OCI-LY7 (cell line): Measurements from ENCODE around the gene C16orf78. TPM values are rescaled to one million over a fixed set of nuclear protein-coding genes. Genes with fewer than 3 reads are reported as not detected.

Experiments
- BruUV-seq: library from RNA; stranded (reverse); fragments of 400-500 nt; replicated peaks from 2 replicates; lab custom pipeline; 2021; lab: Mats Ljungman, UMichigan
- CTCF ChIA-PET: fragments of 300-600 bp; sonication (Branson Sonifier 250); formaldehyde crosslinking; loops from one replicate; lab custom pipeline; 2022; ENCODE audit warnings: antibody characterized with exemption; ENCODE audit not compliant: unreplicated experiment; lab: Charles Lee
- POLR2A ChIA-PET: fragments of 300-600 bp; sonication (Branson Sonifier 250); formaldehyde crosslinking; loops from one replicate; lab custom pipeline; 2022; ENCODE audit warnings: antibody characterized with exemption; lab: Charles Lee
- DNase-seq: peaks from one replicate; pipeline ENCODE4 v3.0.0-alpha.2; 2015; ENCODE audit warnings: low spot score
- H2AFZ ChIP-seq: fragments of 200-600 bp; sonication (generic), shearing (Covaris generic); 2 replicates; pipeline ENCODE4 v1.6.1; 2014; ENCODE audit warnings: mild to moderate bottlenecking, antibody characterized with exemption, low read length, moderate library complexity
- H3K27ac ChIP-seq: fragments of 200-600 bp; sonication (generic); 2 replicates; pipeline ENCODE4 v1.5.1; 2014; ENCODE audit warnings: mixed run types, low read depth, mild to moderate bottlenecking, moderate library complexity, low read length, inconsistent platforms; ENCODE audit not compliant: poor library complexity, severe bottlenecking
- H3K36me3 ChIP-seq: fragments of 200-600 bp; sonication (generic); 2 replicates; pipeline ENCODE4 v1.6.1; 2014; ENCODE audit warnings: mild to moderate bottlenecking, antibody characterized with exemption, low read length, moderate library complexity, mixed read lengths; ENCODE audit not compliant: insufficient read depth
- H3K4me1 ChIP-seq: fragments of 200-600 bp; sonication (generic); 2 replicates; pipeline ENCODE4 v1.5.1; 2014; ENCODE audit warnings: mild to moderate bottlenecking, low read length; ENCODE audit not compliant: insufficient read depth, poor library complexity, severe bottlenecking
- H3K4me2 ChIP-seq: fragments of 200-600 bp; sonication (generic); 2 replicates; pipeline ENCODE4 v1.6.1; 2014; ENCODE audit warnings: mild to moderate bottlenecking, low read length
- H3K4me3 ChIP-seq: fragments of 200-600 bp; sonication (generic); 2 replicates; pipeline ENCODE4 v1.5.1; 2014; ENCODE audit warnings: mild to moderate bottlenecking, low read depth, low read length; ENCODE audit not compliant: poor library complexity, severe bottlenecking
- H3K79me2 ChIP-seq: fragments of 200-600 bp; sonication (generic); 2 replicates; pipeline ENCODE4 v1.6.1; 2016; ENCODE audit warnings: low read depth, mild to moderate bottlenecking, low read length, moderate library complexity, mixed read lengths; ENCODE audit not compliant: insufficient read depth
- H3K9me2 ChIP-seq: fragments of 200-600 bp; sonication (generic); 2 replicates; pipeline ENCODE4 v1.6.1; 2016; ENCODE audit warnings: mild to moderate bottlenecking, low read length, mixed read lengths; ENCODE audit not compliant: insufficient read depth
- H3K9me3 ChIP-seq: fragments of 200-600 bp; sonication (generic); 2 replicates; pipeline ENCODE4 v1.6.1; 2014; ENCODE audit warnings: mild to moderate bottlenecking, mixed run types, low read length, mixed read lengths
- H4K20me1 ChIP-seq: fragments of 200-600 bp; sonication (generic); 2 replicates; pipeline ENCODE4 v1.6.1; 2014; ENCODE audit warnings: mild to moderate bottlenecking, antibody characterized with exemption, low read length, moderate library complexity, mixed read lengths; ENCODE audit not compliant: insufficient read depth
- EZH2phosphoT487 ChIP-seq: fragments of 200-600 bp; sonication (generic); IDR thresholded peaks from 2 replicates; pipeline ENCODE4 v1.6.1; 2018; ENCODE audit warnings: low read depth, borderline replicate concordance, mild to moderate bottlenecking, mixed run types, antibody characterized with exemption, low read length, moderate library complexity, mixed read lengths
- intact Hi-C: fragments of 100-400 bp; cut with micrococcal nuclease; formaldehyde crosslinking; loops from one replicate; pipeline ENCODE4 v1.10.0; 2022; ENCODE audit not compliant: unreplicated experiment
- total RNA-seq, 2 experiments: library from RNA; depleted of rRNA in 1 of 2; stranded (reverse); fragments of >200 nt in 1 of 2; shearing (Covaris generic) in 1 of 2; gene quantifications; 2 replicates each; pipeline ENCODE4 v1.2.3, GENCODE V29; 2014 to 2022
- TF ChIP-seq, protein P1 (sequence below): fragments of 200-600 bp; sonication (generic); conservative IDR thresholded peaks from 2 replicates; pipeline ENCODE4 v1.5.1; 2014; ENCODE audit warnings: mild to moderate bottlenecking, antibody characterized with exemption, low read length, moderate library complexity, mixed read lengths

C16orf78 gene
- total RNA-seq, 2 experiments from 2014 or later = not detected

DNA sequence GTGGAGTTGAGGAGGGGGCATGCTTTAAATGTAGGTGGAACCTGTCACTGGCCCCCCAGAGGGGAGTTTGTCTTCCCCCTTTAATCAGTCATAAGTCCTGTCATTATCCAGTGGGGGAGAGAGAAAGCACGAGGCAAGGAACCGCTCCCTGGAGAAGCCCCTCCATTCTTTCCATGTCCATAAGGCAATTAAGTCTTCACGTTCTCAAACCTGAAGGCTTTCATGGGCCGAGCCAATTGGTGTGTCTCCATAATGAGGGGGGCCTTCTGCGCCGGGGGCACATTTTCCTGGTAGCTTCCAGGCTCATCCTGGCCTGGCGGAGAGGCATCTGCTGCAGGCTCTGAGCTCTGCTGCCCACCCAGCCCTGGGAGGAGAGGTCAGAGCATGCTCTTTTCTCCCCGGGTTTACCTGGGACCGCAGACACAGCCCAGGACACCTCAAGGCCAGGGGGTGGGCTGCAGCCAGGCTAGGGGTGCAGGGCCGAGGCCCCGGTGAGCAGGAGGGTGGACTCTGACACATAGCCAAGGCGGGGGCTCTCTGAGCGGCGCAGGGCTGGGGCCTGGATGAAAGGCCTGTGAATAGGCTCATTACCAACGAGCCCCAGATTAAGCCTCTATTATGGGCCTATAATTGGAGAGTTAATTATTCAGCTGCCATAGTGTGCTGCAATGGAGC, 42.5 kb downstream of the C16orf78 start:
- POLR2A ChIA-PET = interaction anchor here (0.7 kb wide), 1 partner anchor 1057 kb away, joined by 6 read pairs; no protein-coding TSS in a partner anchor
- no peaks in the 10 kb centered on the region for H3K9me2 ChIP-seq
- no peaks in the 10 kb centered on the region for H3K4me1 ChIP-seq
- H3K36me3 ChIP-seq = no peaks in the 10 kb centered on the region
- H3K27ac ChIP-seq = no peak overlapping the region
- no peak for TF ChIP-seq EZH2phosphoT487
- TF ChIP-seq, protein P1, sequence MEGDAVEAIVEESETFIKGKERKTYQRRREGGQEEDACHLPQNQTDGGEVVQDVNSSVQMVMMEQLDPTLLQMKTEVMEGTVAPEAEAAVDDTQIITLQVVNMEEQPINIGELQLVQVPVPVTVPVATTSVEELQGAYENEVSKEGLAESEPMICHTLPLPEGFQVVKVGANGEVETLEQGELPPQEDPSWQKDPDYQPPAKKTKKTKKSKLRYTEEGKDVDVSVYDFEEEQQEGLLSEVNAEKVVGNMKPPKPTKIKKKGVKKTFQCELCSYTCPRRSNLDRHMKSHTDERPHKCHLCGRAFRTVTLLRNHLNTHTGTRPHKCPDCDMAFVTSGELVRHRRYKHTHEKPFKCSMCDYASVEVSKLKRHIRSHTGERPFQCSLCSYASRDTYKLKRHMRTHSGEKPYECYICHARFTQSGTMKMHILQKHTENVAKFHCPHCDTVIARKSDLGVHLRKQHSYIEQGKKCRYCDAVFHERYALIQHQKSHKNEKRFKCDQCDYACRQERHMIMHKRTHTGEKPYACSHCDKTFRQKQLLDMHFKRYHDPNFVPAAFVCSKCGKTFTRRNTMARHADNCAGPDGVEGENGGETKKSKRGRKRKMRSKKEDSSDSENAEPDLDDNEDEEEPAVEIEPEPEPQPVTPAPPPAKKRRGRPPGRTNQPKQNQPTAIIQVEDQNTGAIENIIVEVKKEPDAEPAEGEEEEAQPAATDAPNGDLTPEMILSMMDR = no peak
- H2AFZ ChIP-seq = no peak overlapping the region
- no peak for DNase-seq
- no peak overlapping the region for H3K4me2 ChIP-seq
- BruUV-seq = no TSS peak
- H4K20me1 ChIP-seq = no peaks in the 10 kb centered on the region
- no peak overlapping the region for H3K4me3 ChIP-seq
- H3K9me3 ChIP-seq = no peaks in the 10 kb centered on the region
- CTCF ChIA-PET = no interaction called here
- no peaks in the 10 kb centered on the region for H3K79me2 ChIP-seq
- intact Hi-C loops = no loop called here

DNA sequence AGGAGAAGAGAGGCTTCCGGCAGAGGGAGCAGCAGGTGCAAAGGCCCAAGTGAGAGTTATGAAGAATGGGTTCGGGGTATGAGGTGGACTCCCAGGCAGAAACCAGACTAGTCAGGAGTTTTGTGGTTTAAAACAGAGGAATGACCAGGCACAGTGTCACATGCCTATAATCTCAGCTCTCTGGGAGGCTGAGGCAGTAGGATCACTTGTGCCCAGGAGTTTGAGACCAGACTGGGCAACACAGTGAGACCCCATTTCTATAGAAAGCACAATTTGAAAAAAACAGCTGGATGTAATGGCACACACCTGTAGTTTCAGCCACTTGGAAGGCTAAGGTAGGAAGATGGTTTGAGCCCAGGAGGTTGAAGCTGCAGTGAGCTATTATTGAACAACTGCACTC, 43.8 kb downstream of the C16orf78 start:
- Histone ChIP-seq H3K9me2 (no peaks in the 10 kb centered on the region), H4K20me1 (no peaks in the 10 kb centered on the region), H3K9me3 (no peaks in the 10 kb centered on the region), H3K79me2 (no peaks in the 10 kb centered on the region), H3K4me1 (no peaks in the 10 kb centered on the region), H2AFZ (no peak overlapping the region), H3K36me3 (no peaks in the 10 kb centered on the region), H3K4me2 (no peak overlapping the region), H3K4me3 (no peak overlapping the region), H3K27ac (no peak overlapping the region)
- POLR2A ChIA-PET = interaction anchor here (0.7 kb wide), 1 partner anchor 33 kb away, joined by 3 read pairs; no protein-coding TSS in a partner anchor
- BruUV-seq = no TSS peak
- TF ChIP-seq, protein P1 = no peak
- intact Hi-C loops = no loop called here
- CTCF ChIA-PET = no interaction called here
- DNase-seq = no peak

DNA sequence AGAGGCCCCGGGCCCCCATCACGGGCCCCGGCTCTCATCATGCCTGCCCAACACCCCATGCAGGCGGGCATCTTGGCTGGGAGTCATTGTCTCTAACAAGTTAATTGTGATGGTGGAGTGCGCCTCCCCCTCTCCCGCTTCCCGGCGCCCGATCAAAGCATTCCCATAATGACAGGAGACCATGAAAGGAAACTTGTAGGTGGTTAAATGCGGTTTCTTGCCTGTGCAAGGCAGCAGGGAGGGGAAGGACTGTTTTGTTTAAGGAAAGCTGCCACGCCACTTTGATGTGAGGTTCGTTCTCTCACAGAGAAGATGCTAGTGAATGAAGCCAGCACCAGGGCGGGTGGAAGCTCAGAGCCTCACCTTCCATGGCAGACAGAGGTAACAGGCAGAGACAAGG, 45.4 kb downstream of the C16orf78 start:
- CTCF ChIA-PET = no interaction called here
- no peak overlapping the region for H3K4me2 ChIP-seq
- H3K4me3 ChIP-seq = no peak overlapping the region
- H3K9me2 ChIP-seq = no peaks in the 10 kb centered on the region
- no peaks in the 10 kb centered on the region for H3K9me3 ChIP-seq
- H4K20me1 ChIP-seq = no peaks in the 10 kb centered on the region
- H3K4me1 ChIP-seq = no peaks in the 10 kb centered on the region
- DNase-seq = no peak
- H2AFZ ChIP-seq = no peak overlapping the region
- H3K27ac ChIP-seq = no peak overlapping the region
- POLR2A ChIA-PET = no interaction called here
- no TSS peak for BruUV-seq
- H3K79me2 ChIP-seq = no peaks in the 10 kb centered on the region
- TF ChIP-seq EZH2phosphoT487 = no peak
- TF ChIP-seq, protein P1 = no peak
- intact Hi-C loops = no loop called here
- no peaks in the 10 kb centered on the region for H3K36me3 ChIP-seq
